Activated CD8-positive, alpha-beta T cell treated with anti-CD3 and anti-CD28 coated beads for 36 hours (primary cell): ENCODE results near the gene RIMOC1. TPM values are rescaled to one million over a fixed set of nuclear protein-coding genes. Genes with fewer than 3 reads are reported as not detected.

Source experiments
- ATAC-seq: fragments of 200-7000 bp; cut with Tn5 transposase; one replicate; pipeline ENCODE4 v1.10.0; 2021; ENCODE audit warnings: mild to moderate bottlenecking, moderate library complexity
- CTCF ChIA-PET: fragments of 350-600 bp; sonication (Branson Sonifier 250); formaldehyde crosslinking; loops from one replicate; lab custom pipeline; 2021; ENCODE audit warnings: antibody characterized with exemption; lab: Charles Lee
- POLR2A ChIA-PET: fragments of 350-600 bp; sonication (Branson Sonifier 250); formaldehyde crosslinking; loops from one replicate; lab custom pipeline; 2021; ENCODE audit warnings: antibody characterized with exemption; lab: Charles Lee
- DNase-seq: peaks from one replicate; pipeline ENCODE4 v3.0.0-alpha.2; 2020
- H3K27ac Mint-ChIP-seq: one replicate; pipeline ENCODE4 v1.8.0; 2021; ENCODE audit warnings: mild to moderate bottlenecking, mixed read lengths
- H3K27me3 Mint-ChIP-seq: one replicate; pipeline ENCODE4 v1.8.0; 2021; ENCODE audit warnings: mixed read lengths
- H3K36me3 Mint-ChIP-seq: one replicate; pipeline ENCODE4 v1.8.0; 2021; ENCODE audit warnings: low read depth, mixed read lengths
- H3K4me1 Mint-ChIP-seq: one replicate; pipeline ENCODE4 v1.8.0; 2021; ENCODE audit warnings: low read depth, mixed read lengths
- H3K4me3 Mint-ChIP-seq: one replicate; pipeline ENCODE4 v1.8.0; 2021; ENCODE audit warnings: mild to moderate bottlenecking, moderate library complexity, mixed read lengths
- H3K9me3 Mint-ChIP-seq: one replicate; pipeline ENCODE4 v1.8.0; 2021; ENCODE audit warnings: mixed read lengths
- CTCF ChIP-seq: fragments of 200-600 bp; IDR thresholded peaks from one replicate; pipeline ENCODE4 v1.8.0; 2022; ENCODE audit warnings: antibody characterized with exemption, mild to moderate bottlenecking
- intact Hi-C: fragments of 100-400 bp; cut with micrococcal nuclease; formaldehyde crosslinking; loops from one replicate; pipeline ENCODE4 v1.10.0; 2022
- total RNA-seq, 2 experiments: library from RNA; stranded (reverse); gene quantifications; one replicate each; pipeline ENCODE4 v1.2.3, GENCODE V29; 2021

RIMOC1 gene
- total RNA-seq, 2 experiments from 2014 or later = 19.5 to 19.8 TPM

GRCh38 chr5:41951224-41951623 lies 47.1 kb downstream of the RIMOC1 start:
- Mint-ChIP-seq H3K36me3 (no peaks in the 10 kb centered on the region), H3K27me3 (peaks cover 1% of the 10 kb centered on the region), H3K4me1 (no peaks in the 10 kb centered on the region), H3K4me3 (no peak overlapping the region), H3K27ac (no peak overlapping the region), H3K9me3 (peaks cover 1% of the 10 kb centered on the region)
- no peak for TF ChIP-seq CTCF
- DNase-seq (no peak), ATAC-seq (no peak)
- CTCF ChIA-PET = no interaction called here
- POLR2A ChIA-PET = no interaction called here
- intact Hi-C loops = no loop called here

Other genes with a start within 250 kb of the RIMOC1 start
- gene OXCT1, start 33.9 kb upstream of the RIMOC1 start, total RNA-seq = 10 to 100 TPM; 65.0 to 70.5 TPM
- gene FBXO4, start 20.9 kb downstream of the RIMOC1 start, total RNA-seq = 10 to 100 TPM; 18.5 to 21.0 TPM